Gastrocnemius medialis (tissue), 4 donors: ENCODE data around the gene KLHDC10. TPM values are rescaled to one million over a fixed set of nuclear protein-coding genes. Genes with fewer than 3 reads are reported as not detected.
"Not testable (repeated sequence)": the region's sequence is repeated elsewhere in the genome, so short reads cannot be mapped to it uniquely, and the experiment has no call there.

ENCODE experiments used
- ATAC-seq, 2 donors: fragments of 150-250 bp; one replicate each; pipeline ENCODE4 v1.9.1; 2016
- DNase-seq, 2 donors: peaks; one replicate each; pipeline ENCODE4 v3.0.0-alpha.2; 2019
- H3K27ac ChIP-seq, 4 donors: fragments of 200-600 bp; sonication (generic); 1 replicate in 1 of 4; 2 replicates in 3 of 4; pipeline ENCODE4 v1.5.1; 2016 to 2018; ENCODE audit warnings: mild to moderate bottlenecking in 2 of 4, moderate library complexity in 1 of 4
- H3K27me3 ChIP-seq, 3 donors: fragments of 200-600 bp; sonication (generic) in 2 of 3; 1 replicate in 1 of 3; 2 replicates in 2 of 3; pipeline versions ENCODE4 v1.5.1 to v1.6.0; 2016 to 2019; ENCODE audit warnings: mild to moderate bottlenecking in 1 of 3, moderate library complexity in 1 of 3
- H3K36me3 ChIP-seq, 2 donors: fragments of 200-600 bp; sonication (generic) in 1 of 2; one replicate each; pipeline ENCODE4 v1.5.1; 2017 to 2018
- H3K4me1 ChIP-seq, 2 donors: fragments of 200-600 bp; sonication (generic) in 1 of 2; one replicate each; pipeline ENCODE4 v1.5.1; 2016 to 2017; ENCODE audit warnings: mild to moderate bottlenecking in 2 of 2
- H3K4me3 ChIP-seq, 4 donors: fragments of 200-600 bp; sonication (generic) in 3 of 4; 1 replicate in 1 of 4; 2 replicates in 3 of 4; pipeline ENCODE4 v1.5.1; 2016 to 2019; ENCODE audit warnings: mild to moderate bottlenecking in 2 of 4
- H3K9me3 ChIP-seq, 3 donors: fragments of 200-600 bp; sonication (generic) in 2 of 3; 1 replicate in 1 of 3; 2 replicates in 2 of 3; pipeline ENCODE4 v1.5.1; 2016 to 2019
- CTCF ChIP-seq, 5 experiments: fragments of 450-650 bp in 3 of 5; fragments of 200-600 bp in 2 of 5; sonication (generic) in 2 of 5; IDR thresholded peaks in 4 of 5; conservative IDR thresholded peaks in 1 of 5; 1 replicate in 4 of 5; 2 replicates in 1 of 5; pipeline ENCODE4 v1.5.1; 2016 to 2019; ENCODE audit warnings: antibody characterized with exemption in 5 of 5, mild to moderate bottlenecking in 3 of 5, moderate library complexity in 3 of 5
- POLR2A ChIP-seq, 2 donors: fragments of 450-650 bp; IDR thresholded peaks; one replicate each; pipeline ENCODE4 v1.6.1; 2017; ENCODE audit warnings: antibody characterized with exemption in 2 of 2, mild to moderate bottlenecking in 2 of 2, moderate library complexity in 2 of 2
- in situ Hi-C, 4 donors: fragments of 200-750 bp; cut with MboI; loops; one replicate each; pipeline versions ENCODE4 v1.15.0 to v1.8.0; 2017; ENCODE audit warnings: low sequenced_read_pairs in 4 of 4
- intact Hi-C: fragments of 100-400 bp; cut with DNase I; formaldehyde crosslinking; loops from one replicate; pipeline ENCODE4 v1.15.1; 2023; ENCODE audit warnings: low total_unique reads
- total RNA-seq, 4 donors: library from RNA; depleted of rRNA; stranded (reverse); fragments of >200 nt; gene quantifications; one replicate each; pipeline versions ENCODE4 v1.1.0 to v1.2.3, GENCODE V29; 2016

Gene KLHDC10
- total RNA-seq, 4 donors from 2014 or later: 27.6 to 46.0 (median 34.5) TPM

GRCh38 chr7:130079846-130080394, 9.6 kb downstream of the KLHDC10 start:
- Histone ChIP-seq H3K36me3 (peaks cover 0 to 6% of the 10 kb centered on the region in 2 donors), H3K27ac (no peak overlapping the region), H3K27me3 (no peaks in the 10 kb centered on the region), H3K9me3 (no peaks in the 10 kb centered on the region), H3K4me3 (no peak overlapping the region), H3K4me1 (peaks cover 0 to 13% of the 10 kb centered on the region in 2 donors)
- DNase-seq (no peak), ATAC-seq (no peak)
- intact Hi-C loops: no loop called here
- in situ Hi-C loops: loop anchor here in 1 of 4 donors (10.0 kb wide), 1 partner anchor 675 kb away; no protein-coding TSS in a partner anchor
- TF ChIP-seq POLR2A (IDR thresholded peaks at IDR 0.05) (no peak), CTCF (IDR thresholded peaks at IDR 0.05 in 4 of 5, conservative IDR thresholded peaks at IDR 0.05 in 1 of 5) (no peak)

- intact Hi-C loops, in situ Hi-C loops, ATAC-seq: not testable (repeated sequence)
Measured at GRCh38 chr7:130083497-130083896, 13.2 kb downstream of the KLHDC10 start.

GRCh38 chr7:130084037-130084875, 13.9 kb downstream of the KLHDC10 start:
- intact Hi-C loops: no loop called here
- Histone ChIP-seq H3K4me1 (no peaks in the 10 kb centered on the region), H3K36me3 (no peaks in the 10 kb centered on the region), H3K27me3 (no peaks in the 10 kb centered on the region), H3K4me3 (no peak overlapping the region), H3K9me3 (no peaks in the 10 kb centered on the region), H3K27ac (no peak overlapping the region)
- TF ChIP-seq CTCF (IDR thresholded peaks at IDR 0.05 in 4 of 5, conservative IDR thresholded peaks at IDR 0.05 in 1 of 5) (no peak), POLR2A (IDR thresholded peaks at IDR 0.05) (no peak)
- ATAC-seq (peak in 1 of 2 donors; percentile 33), DNase-seq (peak in 1 of 2 donors; percentile 19)
- in situ Hi-C loops: no loop called here

More at GRCh38 chr7:130083497-130083896, 13.2 kb downstream of the KLHDC10 start:
- not testable (repeated sequence) for H3K4me3 ChIP-seq, H3K9me3 ChIP-seq, H3K27me3 ChIP-seq, H3K27ac ChIP-seq, H3K36me3 ChIP-seq, DNase-seq, H3K4me1 ChIP-seq

GRCh38 chr7:130085235-130085634, 14.9 kb downstream of the KLHDC10 start:
- H3K9me3 ChIP-seq, H3K27ac ChIP-seq, in situ Hi-C loops, H3K4me1 ChIP-seq, intact Hi-C loops, ATAC-seq, DNase-seq, H3K36me3 ChIP-seq, H3K27me3 ChIP-seq, H3K4me3 ChIP-seq: not testable (repeated sequence)

- Histone ChIP-seq H3K9me3 (no peaks in the 10 kb centered on the region), H3K36me3 (no peaks in the 10 kb centered on the region), H3K4me3 (no peak overlapping the region), H3K27ac (no peak overlapping the region), H3K27me3 (no peaks in the 10 kb centered on the region), H3K4me1 (peaks cover 0 to 2% of the 10 kb centered on the region in 2 donors)
- no peak for DNase-seq
- intact Hi-C loops (no loop called here), in situ Hi-C loops (no loop called here)
- ATAC-seq: no peak
- TF ChIP-seq CTCF (IDR thresholded peaks at IDR 0.05 in 4 of 5, conservative IDR thresholded peaks at IDR 0.05 in 1 of 5) (no peak), POLR2A (IDR thresholded peaks at IDR 0.05) (no peak)
Measured at GRCh38 chr7:130086938-130087337, 16.6 kb downstream of the KLHDC10 start.
